Psoas muscle (tissue), 8 donors: ENCODE results near the gene CPE. TPM values are rescaled to one million over a fixed set of nuclear protein-coding genes. Genes with fewer than 3 reads are reported as not detected.

ENCODE experiments used
- ATAC-seq, 4 donors: fragments of 200-7000 bp; cut with Tn5 transposase; one replicate each; pipeline ENCODE4 v1.9.1; 2020; ENCODE audit warnings: moderate library complexity in 3 of 4, mild to moderate bottlenecking in 2 of 4
- DNase-seq, 2 donors: peaks; one replicate each; pipeline ENCODE4 v3.0.0-alpha.2; 2020
- H3K27ac ChIP-seq: fragments of 200-600 bp; one replicate; pipeline ENCODE4 v1.8.0; 2022
- H3K27me3 ChIP-seq, 3 donors: fragments of 200-600 bp in 1 of 3; one replicate each; pipeline versions ENCODE4 v1.6.1 to v1.8.0; 2013 to 2022; ENCODE audit warnings: low read length in 2 of 3, mild to moderate bottlenecking in 2 of 3, moderate library complexity in 1 of 3; ENCODE audit not compliant: insufficient read depth in 3 of 3
- H3K36me3 ChIP-seq, 2 donors: fragments of 200-600 bp in 1 of 2; one replicate each; pipeline versions ENCODE4 v1.6.1 to v1.8.0; 2013 to 2022; ENCODE audit warnings: low read depth in 1 of 2, mild to moderate bottlenecking in 1 of 2, moderate library complexity in 1 of 2; ENCODE audit not compliant: insufficient read depth in 1 of 2
- H3K4me1 ChIP-seq: fragments of 200-600 bp; one replicate; pipeline ENCODE4 v1.8.0; 2022
- H3K4me3 ChIP-seq: fragments of 200-600 bp; one replicate; pipeline ENCODE4 v1.8.0; 2022; ENCODE audit warnings: mild to moderate bottlenecking
- H3K9me3 ChIP-seq: fragments of 200-600 bp; one replicate; pipeline ENCODE4 v1.8.0; 2022
- CTCF ChIP-seq: fragments of 200-600 bp; IDR thresholded peaks from one replicate; pipeline ENCODE4 v1.8.0; 2022; ENCODE audit warnings: antibody characterized with exemption
- WGBS, 3 donors: extraction: QIAGEN DNeasy Blood & Tissue Kit; methylation state at CpG; one replicate each; pipeline versions ENCODE4 v1.1.6 to v1.1.7; 2013; 5-methylcytosine and 5-hydroxymethylcytosine counted together
- intact Hi-C, 2 donors: fragments of 100-400 bp; cut with DNase I; formaldehyde crosslinking; loops; one replicate each; pipeline versions ENCODE4 v1.11.0 to v1.14.2; 2022
- polyA plus RNA-seq, 3 donors: library from polyadenylated mRNA; stranded (reverse); fragments of 200-250 nt; gene quantifications; one replicate each; pipeline ENCODE4 v1.2.3, GENCODE V29; 2013
- total RNA-seq, 4 donors: library from RNA; stranded (reverse); fragmentation: NEBNext Ultra II Directional in 2 of 4; extraction: Animal tissue kit (Norgen Biotek cat#: 25700) in 2 of 4; gene quantifications; one replicate each; pipeline versions ENCODE4 v1.2.1 to v1.2.4, GENCODE V29; 2021 to 2023
- donor health status: healthy with polysubstance abuse.
- donor health status: DM: no; HTN: no; CAD: no; lungs with moderate emphysema.
- donor health status: Bipolar disorder and iron deficiency.
- donor health status: healthy.
- donor health status: DM: yes; HTN: yes; CAD: no.
- donor health status: DM: no; HTN: no; CAD: no.
- donor health status: DM: no; HTN: no; CAD: no.
- donor health status: DM: yes; HTN: yes; CAD: no.

CPE gene
- total and polyA plus RNA-seq, 7 donors, result 9.4 to 34.8 (median 12.2) TPM

GRCh38 chr4:165355900-165356300, 22.9 kb upstream of the CPE start:
- H3K4me3 ChIP-seq, result no peak overlapping the region
- DNase-seq (no peak), ATAC-seq (no peak)
- no peaks in the 10 kb centered on the region for H3K4me1 ChIP-seq
- WGBS, 3 donors, result 4 to 11% (median 8%) methylated on average over 2 of the region's 2 CpGs
- peaks cover 0 to 3% (median 0%) of the 10 kb centered on the region in 3 donors for H3K27me3 ChIP-seq
- no peaks in the 10 kb centered on the region for H3K9me3 ChIP-seq
- peak; percentile 18 for TF ChIP-seq CTCF
- H3K27ac ChIP-seq, result no peak overlapping the region
- intact Hi-C loops, result loop anchor here in 1 of 2 donors (10.0 kb wide), 1 partner anchor 109 kb away; no protein-coding TSS in a partner anchor
- H3K36me3 ChIP-seq, result no peaks in the 10 kb centered on the region

GRCh38 chr4:165359506-165359905, 19.3 kb upstream of the CPE start:
- DNase-seq, result no peak
- TF ChIP-seq CTCF, result no peak
- no peak for ATAC-seq
- Histone ChIP-seq H3K9me3 (no peaks in the 10 kb centered on the region), H3K27me3 (peaks cover 0 to 7% (median 0%) of the 10 kb centered on the region in 3 donors), H3K36me3 (no peaks in the 10 kb centered on the region), H3K4me1 (no peaks in the 10 kb centered on the region), H3K27ac (no peak overlapping the region), H3K4me3 (no peak overlapping the region)
- intact Hi-C loops, result loop anchor here in 1 of 2 donors (10.0 kb wide), 1 partner anchor 105 kb away; no protein-coding TSS in a partner anchor
- 72 to 76% (median 73%) methylated on average over 2 of the region's 2 CpGs for WGBS, 3 donors

GRCh38 chr4:165360041-165360695, 18.6 kb upstream of the CPE start:
- Histone ChIP-seq H3K36me3 (no peaks in the 10 kb centered on the region), H3K9me3 (no peaks in the 10 kb centered on the region), H3K27ac (no peak overlapping the region), H3K4me1 (no peaks in the 10 kb centered on the region), H3K4me3 (no peak overlapping the region), H3K27me3 (peaks cover 0 to 7% (median 0%) of the 10 kb centered on the region in 3 donors)
- intact Hi-C loops, result no loop called here
- DNase-seq (no peak), ATAC-seq (no peak)
- no peak for TF ChIP-seq CTCF
- 62 to 69% (median 65%) methylated on average over 6 of the region's 6 CpGs for WGBS, 3 donors

- WGBS, 3 donors, result 83 to 86% (median 84%) methylated on average over 7 of the region's 7 CpGs
- intact Hi-C loops, result no loop called here
- no peak for ATAC-seq
These were observed 17.7 kb upstream of the CPE start for GRCh38 chr4:165360985-165361670.

More at GRCh38 chr4:165360985-165361670, 17.7 kb upstream of the CPE start:
- no peak overlapping the region for H3K4me3 ChIP-seq
- H3K27me3 ChIP-seq, result peaks cover 0 to 7% (median 0%) of the 10 kb centered on the region in 3 donors
- H3K27ac ChIP-seq, result no peak overlapping the region
- no peaks in the 10 kb centered on the region for H3K4me1 ChIP-seq
- TF ChIP-seq CTCF, result no peak
- no peaks in the 10 kb centered on the region for H3K36me3 ChIP-seq
- no peak for DNase-seq
- no peaks in the 10 kb centered on the region for H3K9me3 ChIP-seq
